Type B pancreatic cell (in vitro differentiated cells): ENCODE results near the gene DOCK4. TPM values are rescaled to one million over a fixed set of nuclear protein-coding genes. Genes with fewer than 3 reads are reported as not detected.

Source experiments
- DNase-seq: peaks from one replicate; pipeline ENCODE4 v3.0.0; 2021; ENCODE audit warnings: mixed read lengths; ENCODE audit not compliant: unreplicated experiment; ENCODE audit errors: extremely low spot score
- H3K27ac Mint-ChIP-seq: 2 replicates; pipeline ENCODE4 v1.8.0; 2021; ENCODE audit warnings: mild to moderate bottlenecking, mixed read lengths
- H3K27me3 Mint-ChIP-seq: 2 replicates; pipeline ENCODE4 v1.8.0; 2021; ENCODE audit warnings: mixed read lengths
- H3K36me3 Mint-ChIP-seq: 2 replicates; pipeline ENCODE4 v1.8.0; 2021; ENCODE audit warnings: mixed read lengths
- H3K4me1 Mint-ChIP-seq: one replicate; pipeline ENCODE4 v1.8.0; 2021; ENCODE audit warnings: mixed read lengths; ENCODE audit not compliant: unreplicated experiment
- H3K4me3 Mint-ChIP-seq: 2 replicates; pipeline ENCODE4 v1.8.0; 2021; ENCODE audit warnings: mild to moderate bottlenecking, mixed read lengths
- H3K9me3 Mint-ChIP-seq: 2 replicates; pipeline ENCODE4 v1.8.0; 2021; ENCODE audit warnings: mixed read lengths
- CTCF ChIP-seq: fragments of 200-600 bp; sonication (generic); conservative IDR thresholded peaks from 2 replicates; pipeline ENCODE4 v1.5.0; 2021; ENCODE audit warnings: antibody characterized with exemption, mild to moderate bottlenecking
- total RNA-seq: library from RNA; stranded (reverse); gene quantifications from 2 replicates; pipeline ENCODE4 v1.2.1, GENCODE V29; 2021; ENCODE audit warnings: low replicate concordance

Gene DOCK4
- total RNA-seq, 1 donor from 2014 or later, result 24.6 TPM

- TF ChIP-seq CTCF, result no peak
- no peak overlapping the region for H3K27ac Mint-ChIP-seq
Observed at GRCh38 chr7:111929264-111929663, 276.9 kb downstream of the DOCK4 start.

GRCh38 chr7:111927353-111928019 is 278.7 kb downstream of the DOCK4 start:
- Mint-ChIP-seq H3K27me3 (no peaks in the 10 kb centered on the region), H3K4me3 (no peak overlapping the region), H3K36me3 (peaks cover 25% of the 10 kb centered on the region), H3K4me1 (peaks cover 14% of the 10 kb centered on the region), H3K9me3 (no peaks in the 10 kb centered on the region), H3K27ac (no peak overlapping the region)
- TF ChIP-seq CTCF, result no peak
- DNase-seq, result no peak

More at GRCh38 chr7:111929264-111929663, 276.9 kb downstream of the DOCK4 start:
- DNase-seq, result no peak
- peaks cover 14% of the 10 kb centered on the region for H3K4me1 Mint-ChIP-seq
- no peak overlapping the region for H3K4me3 Mint-ChIP-seq
- H3K9me3 Mint-ChIP-seq, result no peaks in the 10 kb centered on the region
- H3K36me3 Mint-ChIP-seq, result peaks cover 26% of the 10 kb centered on the region
- no peaks in the 10 kb centered on the region for H3K27me3 Mint-ChIP-seq

- Mint-ChIP-seq H3K9me3 (no peaks in the 10 kb centered on the region), H3K36me3 (peaks cover 14% of the 10 kb centered on the region), H3K27me3 (no peaks in the 10 kb centered on the region), H3K4me1 (peaks cover 6% of the 10 kb centered on the region), H3K27ac (no peak overlapping the region), H3K4me3 (no peak overlapping the region)
- TF ChIP-seq CTCF, result no peak
- no peak for DNase-seq
Observed at GRCh38 chr7:111920329-111920728, 285.9 kb downstream of the DOCK4 start.

- Mint-ChIP-seq H3K27me3 (no peaks in the 10 kb centered on the region), H3K27ac (no peak overlapping the region), H3K4me1 (peaks cover 6% of the 10 kb centered on the region), H3K4me3 (no peak overlapping the region), H3K36me3 (peaks cover 8% of the 10 kb centered on the region), H3K9me3 (no peaks in the 10 kb centered on the region)
- no peak for TF ChIP-seq CTCF
- no peak for DNase-seq
Observed at GRCh38 chr7:111919631-111920179, 286.5 kb downstream of the DOCK4 start.

- H3K4me3 Mint-ChIP-seq, result no peak overlapping the region
- no peaks in the 10 kb centered on the region for H3K27me3 Mint-ChIP-seq
- H3K4me1 Mint-ChIP-seq, result peaks cover 6% of the 10 kb centered on the region
- no peaks in the 10 kb centered on the region for H3K9me3 Mint-ChIP-seq
- no peak for DNase-seq
- peaks cover 10% of the 10 kb centered on the region for H3K36me3 Mint-ChIP-seq
- no peak overlapping the region for H3K27ac Mint-ChIP-seq
- no peak for TF ChIP-seq CTCF
Observed at GRCh38 chr7:111919164-111919563, 287.0 kb downstream of the DOCK4 start.
